GM21576 (cell line): ENCODE measurements around the gene PPARA.
A peak's percentile ranks its signal among the peaks of the same experiment; 100 is the strongest.

ENCODE experiments used
- ATAC-seq: cut with Tn5 transposase; IDR thresholded peaks from one replicate; pipeline ENCODE4 v1.9.1; 2021; ENCODE audit warnings: mild to moderate bottlenecking, moderate library complexity; ENCODE audit not compliant: unreplicated experiment

Gene PPARA

GRCh38 chr22:46113910-46114517 is 36.3 kb upstream of the PPARA start:
- ATAC-seq: no peak

DNA sequence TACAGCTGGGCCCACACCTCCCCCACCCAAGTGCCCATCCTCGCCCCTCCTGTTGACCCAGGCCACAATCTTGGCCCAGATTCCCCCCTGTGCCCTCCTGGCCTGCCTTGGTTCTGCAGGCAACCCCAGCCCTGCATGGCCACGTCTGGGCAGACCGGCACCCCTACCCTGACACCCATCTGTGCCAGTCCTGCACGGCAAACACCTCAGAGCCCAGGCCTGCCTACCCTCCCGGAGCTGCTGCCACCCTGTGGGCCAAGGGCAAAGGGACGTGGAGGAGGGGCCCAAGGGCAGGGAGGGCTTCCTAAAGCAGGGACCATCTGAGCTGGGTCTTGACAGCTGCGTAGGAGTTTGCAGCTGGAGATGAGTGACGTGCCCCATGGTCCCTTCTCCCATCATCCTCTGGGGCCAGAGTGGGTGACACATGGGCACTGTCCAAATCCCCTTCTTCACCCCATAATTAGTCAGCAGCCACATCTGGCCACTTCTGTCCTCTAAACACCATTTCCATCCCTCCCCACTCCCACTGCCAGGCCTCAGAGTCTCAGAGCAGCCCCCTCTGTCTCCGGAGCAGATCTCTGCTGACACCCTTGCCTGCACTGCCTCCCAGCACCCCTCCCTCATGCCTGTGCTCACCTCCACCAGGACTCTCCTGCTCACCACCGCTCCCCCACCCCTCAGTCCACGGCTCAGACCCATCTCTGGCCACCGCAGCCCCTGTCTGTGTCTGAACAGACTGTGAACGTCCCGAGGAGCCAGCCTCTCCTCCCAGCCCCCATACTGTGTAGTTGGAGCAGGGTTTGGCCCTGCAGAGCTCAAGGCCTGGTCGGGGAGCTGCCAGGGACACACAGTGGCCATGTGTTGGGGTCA is 35.6 kb upstream of the PPARA start:
- ATAC-seq: no peak

- no peak for ATAC-seq
These were observed 35.0 kb upstream of the PPARA start for GRCh38 chr22:46115388-46115678.

GRCh38 chr22:46115755-46116490 is 34.4 kb upstream of the PPARA start:
- ATAC-seq: no peak

GRCh38 chr22:46116491-46116958 is 33.8 kb upstream of the PPARA start:
- peak; percentile 49 for ATAC-seq

GRCh38 chr22:46117206-46118199 is 32.8 kb upstream of the PPARA start:
- no peak for ATAC-seq

GRCh38 chr22:46119093-46119728 is 31.1 kb upstream of the PPARA start:
- ATAC-seq: no peak

DNA sequence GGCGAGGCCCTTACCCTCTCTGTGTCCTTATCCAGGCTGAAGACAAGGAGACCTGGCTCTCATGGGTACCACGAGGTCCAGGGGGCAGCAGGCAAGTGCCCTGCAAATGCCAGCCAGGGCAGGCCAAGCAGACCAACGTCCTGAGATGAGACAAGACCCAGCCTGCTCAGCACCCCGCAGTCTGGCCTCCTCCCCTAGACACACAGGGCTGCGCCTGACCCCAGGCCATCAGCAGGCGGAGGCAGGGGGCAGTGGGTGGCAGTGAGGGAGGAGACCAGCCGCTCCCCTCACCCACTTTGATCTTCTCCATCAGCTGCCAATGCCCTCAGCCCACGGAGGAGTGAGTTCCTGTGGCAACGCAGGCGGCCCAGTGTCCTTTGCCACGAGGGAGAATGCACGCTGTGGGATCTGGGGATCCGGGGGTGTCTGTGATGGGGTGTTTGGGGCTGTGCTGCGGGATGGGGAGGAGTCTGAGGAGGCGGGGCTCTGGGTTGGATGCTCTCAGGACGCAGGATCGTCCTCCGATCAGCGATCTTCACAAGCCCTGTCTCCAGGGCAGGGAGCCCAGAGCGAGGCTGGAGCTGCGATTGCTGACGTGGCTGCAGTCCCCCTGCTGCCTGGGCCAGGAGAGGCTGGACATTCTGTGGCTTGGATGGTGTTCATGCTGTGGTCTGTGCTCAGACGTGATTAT is 30.5 kb upstream of the PPARA start:
- no peak for ATAC-seq

DNA sequence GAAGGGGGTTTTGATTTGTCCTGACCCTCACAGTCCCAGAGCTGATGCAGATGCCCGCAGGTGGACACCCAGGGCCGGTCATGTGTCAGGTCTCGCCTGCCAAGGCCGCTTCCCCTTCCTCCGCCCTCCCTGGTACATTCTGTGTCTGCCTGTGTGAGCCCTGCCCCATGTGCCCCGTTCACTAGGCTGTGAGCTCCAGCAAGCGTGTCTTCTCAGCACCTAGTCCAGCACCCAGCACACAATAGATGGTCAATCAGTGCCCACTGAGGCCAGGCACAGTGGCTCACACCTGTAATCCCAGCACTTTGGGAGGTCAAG is 29.9 kb upstream of the PPARA start:
- ATAC-seq: no peak

GRCh38 chr22:46121079-46121478 is 29.2 kb upstream of the PPARA start:
- no peak for ATAC-seq

DNA sequence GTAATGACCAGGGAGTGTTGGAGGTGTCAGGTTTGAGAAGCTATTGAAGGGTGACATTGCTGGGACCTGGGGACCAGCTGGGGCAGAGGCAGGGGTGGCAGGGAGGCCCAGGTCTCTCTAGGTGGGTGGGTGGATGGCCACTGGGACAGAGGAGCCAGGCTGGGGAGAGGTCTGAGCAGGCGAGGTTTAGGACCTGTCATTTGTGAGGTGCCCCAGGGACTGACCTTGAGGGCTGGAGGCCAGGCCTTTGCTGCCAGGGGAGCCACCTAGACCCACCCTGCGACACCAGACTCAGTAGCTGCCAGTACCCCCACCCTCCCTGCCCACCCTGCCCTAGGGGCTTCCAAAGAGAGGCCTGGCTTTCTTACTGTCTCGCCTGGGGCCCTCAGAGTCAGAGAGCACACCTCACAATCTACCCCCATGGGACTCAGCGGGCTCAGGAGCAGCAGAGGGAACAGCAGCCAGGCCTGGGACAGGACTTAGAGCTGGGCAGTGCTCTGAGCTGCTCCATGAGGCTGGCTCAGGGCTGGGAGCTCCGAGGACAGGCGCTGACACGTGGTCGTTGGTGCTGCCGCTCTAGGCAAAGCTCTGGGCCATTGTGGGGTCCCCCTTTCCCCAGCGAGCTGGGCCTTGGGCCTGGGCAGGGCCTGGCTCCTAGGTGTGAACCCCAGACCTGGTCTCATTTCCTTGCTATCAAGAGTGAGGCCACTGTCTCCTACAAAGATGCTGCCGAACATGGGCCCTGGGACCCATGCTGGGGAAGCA is 28.6 kb upstream of the PPARA start:
- ATAC-seq: no peak

GRCh38 chr22:46122511-46122971 is 27.8 kb upstream of the PPARA start:
- no peak for ATAC-seq

GRCh38 chr22:46122980-46123693 is 27.2 kb upstream of the PPARA start:
- ATAC-seq: no peak

DNA sequence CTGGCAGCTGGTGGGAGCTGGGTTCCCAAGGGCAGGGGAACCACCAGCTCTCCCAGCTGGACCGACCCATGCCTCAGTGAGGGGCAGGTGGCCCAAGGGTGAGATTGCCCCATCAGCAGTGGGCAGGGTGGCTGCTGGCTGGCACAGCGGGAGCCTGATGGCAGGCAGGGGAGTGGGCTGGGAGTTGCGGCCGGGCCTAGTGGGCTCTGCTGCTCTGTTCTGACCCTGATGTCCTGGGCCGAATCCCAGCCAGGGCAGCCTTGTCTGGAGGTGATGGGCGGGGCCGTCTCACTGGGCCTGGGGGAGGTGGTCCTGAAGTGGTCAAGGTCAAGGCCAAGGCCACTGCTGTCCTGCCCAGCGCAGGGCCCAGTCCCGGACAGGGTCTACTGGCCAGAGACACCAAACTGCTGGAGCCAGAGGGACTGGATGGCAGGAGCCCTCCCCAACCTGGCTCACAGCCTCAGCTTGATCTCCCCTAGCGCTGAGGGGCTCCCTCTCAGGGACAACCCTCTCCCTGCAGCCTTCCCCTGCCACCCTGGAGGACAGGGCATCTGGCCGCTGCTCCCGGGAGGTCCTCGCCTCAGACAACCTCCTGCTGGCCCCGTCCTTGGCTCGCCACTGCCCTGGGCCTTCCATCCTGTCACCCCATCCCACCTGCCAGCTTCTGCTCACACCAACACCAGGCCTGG is 26.5 kb upstream of the PPARA start:
- ATAC-seq: no peak

DNA sequence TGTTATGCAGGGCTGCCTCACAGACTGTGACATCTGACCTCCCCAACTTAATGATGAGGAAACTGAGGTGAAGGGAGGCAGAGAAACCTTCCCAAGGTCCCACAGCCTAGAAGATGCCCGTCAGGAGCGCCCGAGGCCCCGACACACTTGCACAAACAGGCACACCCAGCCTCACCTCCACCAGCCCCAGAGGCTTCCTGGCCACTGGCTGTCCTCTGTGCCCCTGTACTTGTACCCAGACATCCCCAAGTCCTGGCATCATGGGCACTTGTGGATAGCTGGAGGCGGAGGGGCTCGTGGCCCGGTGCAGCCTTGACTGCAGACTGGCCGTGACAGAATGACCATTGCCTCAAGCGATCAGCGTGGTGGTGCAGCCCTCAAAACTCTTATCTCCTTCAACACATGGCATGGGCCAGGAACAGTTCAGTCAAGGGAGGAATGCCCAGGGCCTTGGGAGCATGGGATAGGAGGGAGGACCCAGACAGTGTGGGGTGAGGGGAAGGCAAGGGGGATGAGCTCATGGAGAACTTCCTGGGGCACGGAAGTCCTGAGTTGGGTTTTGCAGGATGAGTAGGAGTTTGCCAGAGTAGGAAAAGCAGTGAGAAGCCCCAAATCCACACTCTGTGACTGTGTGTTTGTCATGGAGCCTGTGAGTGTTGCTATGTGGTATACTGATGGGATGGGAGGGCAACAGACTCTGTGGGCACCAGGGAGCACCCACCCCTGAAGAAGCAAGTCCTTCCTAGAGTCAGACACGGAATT is 25.8 kb upstream of the PPARA start:
- ATAC-seq: no peak

- ATAC-seq: no peak
These were observed 25.0 kb upstream of the PPARA start for GRCh38 chr22:46125311-46125710.
